ENCODE data around the gene INO80E.

INO80E gene

DNA sequence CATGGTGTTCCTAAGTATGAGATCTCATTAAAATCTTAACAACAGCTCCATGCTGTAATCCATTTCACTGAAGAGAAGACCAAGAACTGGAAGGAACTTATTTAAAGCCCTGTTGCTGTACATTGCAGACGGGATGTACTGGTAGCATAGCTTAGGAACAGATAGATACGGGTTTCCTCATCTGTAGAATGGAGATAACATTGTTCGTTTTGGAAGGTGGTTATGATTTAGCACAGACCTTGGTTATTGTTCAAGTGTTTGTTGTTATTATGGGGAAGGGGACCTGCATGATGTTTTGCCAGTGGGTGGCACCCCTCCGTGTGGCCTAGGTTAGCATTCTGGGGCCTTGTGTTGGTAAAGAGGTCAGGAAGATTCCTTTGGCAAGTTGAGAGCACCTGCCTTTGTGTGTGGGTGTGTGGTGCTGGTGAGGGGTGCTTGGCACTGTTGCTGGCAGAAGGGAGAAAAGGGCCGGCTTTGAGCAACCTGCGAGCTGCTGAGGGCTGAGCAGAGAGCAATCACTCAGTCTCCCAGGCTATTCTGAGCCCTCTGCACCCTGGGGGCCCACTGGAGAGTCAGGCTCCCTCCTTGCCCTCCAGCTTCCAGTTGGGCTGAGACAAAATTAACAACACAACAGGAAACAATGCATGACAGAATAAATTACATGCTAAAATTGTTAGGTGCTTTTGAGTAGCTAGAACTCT, 20.1 kb upstream of the INO80E start:
- no peak for DNase-seq

- DNase-seq = no peak
These were observed 18.8 kb upstream of the INO80E start for GRCh38 chr16:29977063-29977825.

GRCh38 chr16:29978081-29978480, 18.0 kb upstream of the INO80E start:
- DNase-seq = no peak

GRCh38 chr16:29978564-29979270, 17.3 kb upstream of the INO80E start:
- no peak for DNase-seq

DNA sequence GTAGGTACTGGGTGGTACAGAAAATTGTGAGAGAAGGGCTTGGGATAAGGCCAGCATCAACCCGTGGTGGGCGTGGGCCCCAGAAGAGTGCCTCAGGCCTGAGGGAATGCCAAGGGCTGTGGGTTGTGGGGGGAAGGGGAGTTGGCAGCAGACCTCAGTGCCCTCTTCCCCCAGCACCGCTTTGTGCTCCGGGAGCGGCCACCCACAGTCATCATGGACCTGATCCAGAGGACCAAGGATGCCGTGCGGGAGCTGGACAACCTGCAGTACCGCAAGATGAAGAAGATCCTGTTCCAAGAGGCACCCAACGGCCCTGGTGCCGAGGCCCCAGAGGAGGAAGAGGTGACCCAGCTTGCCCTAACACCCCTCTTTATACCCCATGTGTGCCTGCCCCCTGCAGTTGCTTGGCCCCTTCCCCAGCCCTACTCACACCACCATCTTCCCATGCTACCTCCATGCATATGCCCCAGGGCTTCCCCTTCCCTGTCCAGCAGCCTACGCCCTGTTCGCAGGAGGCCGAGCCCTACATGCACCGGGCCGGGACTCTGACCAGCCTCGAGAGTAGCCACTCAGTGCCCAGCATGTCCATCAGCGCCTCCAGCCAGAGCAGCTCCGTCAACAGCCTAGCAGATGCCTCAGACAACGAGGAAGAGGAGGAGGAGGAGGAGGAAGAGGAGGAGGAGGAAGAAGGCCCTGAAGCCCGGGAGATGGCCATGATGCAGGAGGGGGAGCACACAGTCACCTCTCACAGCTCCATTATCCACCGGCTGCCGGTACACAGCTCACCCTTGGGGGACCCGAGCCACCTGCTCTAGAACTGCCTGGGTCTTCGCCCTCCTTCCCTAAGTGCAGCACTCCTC, 13.3 kb upstream of the INO80E start:
- no peak for DNase-seq

- no peak for DNase-seq
These were observed 12.5 kb upstream of the INO80E start for GRCh38 chr16:29983420-29984136.

DNA sequence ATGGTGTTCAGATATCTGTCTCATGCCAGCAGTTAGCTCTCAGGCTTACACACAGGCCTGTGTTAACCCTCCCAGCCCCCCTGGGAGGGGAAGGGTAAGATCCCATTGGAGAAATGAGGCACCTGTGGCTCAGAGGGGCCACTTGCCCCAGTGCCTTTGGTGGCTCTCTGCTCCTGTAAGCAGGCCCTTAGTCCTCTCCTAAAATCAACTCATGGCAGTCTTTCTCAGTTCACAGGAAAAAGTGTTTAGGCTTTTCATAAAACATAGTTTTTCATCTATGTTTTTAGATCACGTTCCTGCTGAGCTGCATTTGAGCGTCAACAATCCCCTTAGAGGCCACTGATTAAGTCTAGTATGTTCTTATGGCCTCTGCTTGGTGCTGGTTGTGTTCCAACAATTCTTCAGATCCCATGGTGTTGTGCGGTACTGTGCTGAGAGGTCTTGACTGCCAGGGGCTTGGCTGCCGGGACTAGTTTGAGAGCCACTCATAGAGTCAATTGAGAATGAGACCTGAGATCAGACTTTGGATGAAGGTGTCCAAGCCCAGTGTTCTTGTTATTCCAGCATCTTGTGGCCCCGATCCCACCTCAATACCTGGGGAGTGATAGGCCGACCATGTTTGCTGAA, 11.8 kb upstream of the INO80E start:
- DNase-seq = no peak

DNA sequence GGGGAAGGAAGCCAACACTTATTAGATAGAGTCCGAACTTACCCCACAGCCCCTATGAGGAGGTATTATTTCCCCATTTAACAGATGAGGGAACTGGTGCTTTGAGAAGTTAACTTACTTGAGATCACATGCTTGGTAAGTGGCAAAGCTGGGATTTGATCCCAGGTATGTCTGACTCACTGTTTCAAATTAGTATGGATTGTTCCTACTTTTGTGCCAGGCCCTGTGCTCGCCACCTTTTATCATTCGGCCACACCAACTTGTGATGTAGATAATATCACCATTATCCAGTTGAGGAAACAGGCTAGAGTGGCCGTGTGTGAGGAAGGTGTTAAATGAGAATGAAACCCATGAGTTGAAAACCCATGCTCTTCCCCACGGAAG, 11.3 kb upstream of the INO80E start:
- no peak for DNase-seq

GRCh38 chr16:29985271-29985811, 10.7 kb upstream of the INO80E start:
- DNase-seq = no peak

DNA sequence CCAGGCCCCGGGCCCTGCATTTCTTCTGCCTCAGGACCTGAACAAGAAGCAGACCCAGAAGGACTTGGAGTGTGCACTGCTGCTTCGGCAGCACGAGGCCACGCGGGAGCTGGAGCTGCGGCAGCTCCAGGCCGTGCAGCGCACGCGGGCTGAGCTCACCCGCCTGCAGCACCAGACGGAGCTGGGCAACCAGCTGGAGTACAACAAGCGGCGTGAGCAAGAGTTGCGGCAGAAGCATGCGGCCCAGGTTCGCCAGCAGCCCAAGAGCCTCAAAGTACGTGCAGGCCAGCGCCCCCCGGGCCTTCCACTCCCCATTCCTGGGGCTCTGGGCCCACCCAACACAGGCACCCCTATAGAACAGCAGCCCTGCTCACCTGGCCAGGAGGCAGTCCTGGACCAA, 9.8 kb upstream of the INO80E start:
- DNase-seq = no peak

DNA sequence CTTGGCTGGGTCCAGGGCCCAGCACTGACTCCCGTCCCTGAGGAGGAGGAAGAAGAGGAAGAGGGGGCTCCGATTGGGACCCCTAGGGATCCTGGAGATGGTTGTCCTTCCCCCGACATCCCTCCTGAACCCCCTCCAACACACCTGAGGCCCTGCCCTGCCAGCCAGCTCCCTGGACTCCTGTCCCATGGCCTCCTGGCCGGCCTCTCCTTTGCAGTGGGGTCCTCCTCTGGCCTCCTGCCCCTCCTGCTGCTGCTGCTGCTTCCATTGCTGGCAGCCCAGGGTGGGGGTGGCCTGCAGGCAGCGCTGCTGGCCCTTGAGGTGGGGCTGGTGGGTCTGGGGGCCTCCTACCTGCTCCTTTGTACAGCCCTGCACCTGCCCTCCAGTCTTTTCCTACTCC, 9.1 kb upstream of the INO80E start:
- DNase-seq = no peak

- DNase-seq = no peak
These were observed 8.5 kb upstream of the INO80E start for GRCh38 chr16:29987371-29988085.

DNA sequence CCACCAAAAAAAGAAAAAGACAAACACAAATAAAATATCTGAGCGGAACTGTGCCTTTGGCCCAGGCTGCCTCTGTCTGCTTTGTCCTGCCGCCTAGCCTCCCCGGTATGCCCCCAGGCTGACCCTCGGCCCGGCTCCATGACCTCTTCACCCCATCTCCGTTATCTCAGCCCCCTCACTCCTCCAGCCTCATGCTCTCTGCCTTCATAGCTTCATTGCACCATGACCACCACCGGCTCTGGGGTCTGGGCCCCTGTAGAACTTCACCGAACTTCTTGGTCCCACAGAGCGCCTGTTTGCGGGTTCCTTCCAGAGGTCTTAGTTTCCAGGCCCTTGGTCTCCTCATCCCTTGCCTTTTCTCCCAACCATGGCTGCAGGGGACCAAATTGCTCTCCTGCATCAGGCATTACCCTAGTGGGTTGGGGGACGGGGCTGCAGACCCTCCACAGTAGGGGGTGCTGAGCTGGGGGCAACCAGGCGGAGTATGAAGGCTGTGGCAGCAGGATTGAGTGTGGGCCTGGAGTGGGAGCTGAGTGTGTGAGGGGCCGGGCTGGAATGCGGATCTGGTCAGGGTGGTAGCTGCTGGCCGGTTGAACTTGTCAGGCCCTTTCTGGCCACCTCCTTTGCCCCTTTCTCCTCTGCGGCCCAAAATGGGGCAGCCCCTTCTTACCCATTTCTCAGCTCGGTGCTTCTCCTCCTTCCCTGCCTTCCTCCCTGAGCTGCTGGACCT, 7.5 kb upstream of the INO80E start:
- DNase-seq = no peak

DNA sequence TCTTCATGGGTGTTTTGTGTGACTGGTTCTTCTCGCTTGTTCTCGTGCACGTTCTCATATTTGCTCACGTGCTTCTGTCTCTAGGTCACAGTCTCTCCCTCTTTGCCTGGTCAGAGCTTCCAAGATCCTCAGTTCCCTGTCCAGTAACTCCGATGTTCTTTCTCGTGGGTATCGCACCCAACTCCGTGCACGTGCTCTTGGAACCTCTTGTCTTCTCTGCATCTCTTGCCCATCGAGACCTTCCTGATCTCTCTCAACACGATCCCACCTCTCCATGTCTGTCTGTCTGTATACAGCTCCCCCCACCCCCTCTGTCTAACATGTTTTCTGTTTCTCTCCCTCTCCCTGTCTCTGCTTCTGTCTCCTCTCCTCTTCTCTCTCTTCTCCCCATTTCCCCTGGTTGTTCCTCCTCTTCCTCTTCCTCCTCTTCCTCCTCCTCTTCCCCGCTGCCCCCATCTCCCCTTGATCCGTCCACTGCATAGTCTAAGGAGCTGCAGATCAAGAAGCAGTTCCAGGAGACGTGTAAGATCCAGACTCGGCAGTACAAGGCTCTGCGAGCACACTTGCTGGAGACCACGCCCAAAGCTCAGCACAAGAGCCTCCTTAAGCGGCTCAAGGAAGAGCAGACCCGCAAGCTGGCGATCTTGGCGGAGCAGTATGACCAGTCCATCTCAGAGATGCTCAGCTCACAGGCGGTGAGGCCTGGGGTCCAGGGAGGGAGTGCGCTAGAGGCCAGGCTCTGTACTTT, 6.8 kb upstream of the INO80E start:
- DNase-seq = no peak

DNA sequence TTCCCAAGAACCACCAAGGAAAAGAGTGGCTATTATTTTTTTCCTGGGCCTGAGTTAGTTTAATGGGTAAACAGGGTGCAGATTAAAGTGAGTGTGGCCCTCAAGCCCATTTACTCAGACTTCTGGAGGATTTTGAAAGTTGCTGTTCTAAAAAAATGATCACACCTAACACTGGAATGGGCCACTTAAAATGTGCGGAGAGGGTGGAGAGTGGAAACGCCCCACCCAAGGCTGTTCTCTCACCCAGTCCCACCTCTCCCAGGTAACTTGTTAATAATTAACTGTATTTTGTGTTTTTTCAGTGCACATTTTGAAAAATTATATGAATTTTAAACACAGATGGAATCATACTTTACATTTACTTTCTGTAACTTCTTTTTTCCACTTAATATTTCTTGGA, 6.0 kb upstream of the INO80E start:
- no peak for DNase-seq

DNA sequence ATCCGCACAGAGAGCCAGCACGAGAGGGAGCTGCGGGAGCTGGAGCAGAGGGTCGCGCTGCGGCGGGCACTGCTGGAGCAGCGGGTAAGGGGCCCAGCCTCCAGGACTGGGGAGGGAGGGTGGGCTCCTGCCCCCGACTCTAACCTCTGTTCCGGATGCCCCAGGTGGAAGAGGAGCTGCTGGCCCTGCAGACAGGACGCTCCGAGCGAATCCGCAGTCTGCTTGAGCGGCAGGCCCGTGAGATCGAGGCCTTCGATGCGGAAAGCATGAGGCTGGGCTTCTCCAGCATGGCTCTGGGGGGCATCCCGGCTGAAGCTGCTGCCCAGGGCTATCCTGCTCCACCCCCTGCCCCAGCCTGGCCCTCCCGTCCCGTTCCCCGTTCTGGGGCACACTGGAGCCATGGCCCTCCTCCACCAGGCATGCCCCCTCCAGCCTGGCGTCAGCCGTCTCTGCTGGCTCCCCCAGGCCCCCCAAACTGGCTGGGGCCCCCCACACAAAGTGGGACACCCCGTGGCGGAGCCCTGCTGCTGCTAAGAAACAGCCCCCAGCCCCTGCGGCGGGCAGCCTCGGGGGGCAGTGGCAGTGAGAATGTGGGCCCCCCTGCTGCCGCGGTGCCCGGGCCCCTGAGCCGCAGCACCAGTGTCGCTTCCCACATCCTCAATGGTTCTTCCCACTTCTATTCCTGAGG, 5.0 kb upstream of the INO80E start:
- DNase-seq = no peak

DNA sequence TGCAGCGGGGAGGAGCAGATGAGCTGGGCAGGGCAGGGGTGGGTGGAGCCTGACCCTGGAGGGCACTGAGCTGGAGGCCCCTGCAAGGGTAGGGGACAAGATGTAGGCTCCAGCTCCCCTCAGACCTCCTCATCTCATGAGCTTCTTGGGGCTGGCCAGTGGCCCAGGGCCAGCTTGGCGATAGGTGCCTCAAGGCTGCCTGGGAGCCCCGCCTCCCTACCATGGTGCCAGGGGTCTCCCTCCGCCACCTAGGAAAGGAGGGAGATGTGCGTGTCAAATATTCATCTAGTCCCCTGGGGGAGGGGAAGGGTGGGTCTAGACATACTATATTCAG, 4.5 kb upstream of the INO80E start:
- DNase-seq = no peak

- no peak for DNase-seq
These were observed 3.6 kb upstream of the INO80E start for GRCh38 chr16:29992344-29992967.

All from central memory CD4-positive, alpha-beta T cell (primary cell).